Endometrium (tissue), 2 donors: ENCODE data around the gene UNKL.

Experiments used
- FAIRE-seq: peaks from 2 replicates; lab custom pipeline; 2012; peaks lifted over from hg19 to GRCh38; lab: Jason Lieb, UNC
- donor health status: control.
- donor health status: control.

The UNKL gene

GRCh38 chr16:1351215-1351581 is 63.3 kb downstream of the UNKL start:
- no peak for FAIRE-seq

GRCh38 chr16:1350691-1351090 is 63.8 kb downstream of the UNKL start:
- no peak for FAIRE-seq

GRCh38 chr16:1349951-1350350 is 64.6 kb downstream of the UNKL start:
- no peak for FAIRE-seq

- FAIRE-seq: no peak
Measured at GRCh38 chr16:1349351-1349750, 65.2 kb downstream of the UNKL start.

- FAIRE-seq: no peak
Measured at GRCh38 chr16:1348926-1349325, 65.6 kb downstream of the UNKL start.

GRCh38 chr16:1348441-1348840 is 66.1 kb downstream of the UNKL start:
- FAIRE-seq: no peak

GRCh38 chr16:1347962-1348361 is 66.5 kb downstream of the UNKL start:
- FAIRE-seq: no peak

- no peak for FAIRE-seq
Measured at GRCh38 chr16:1347286-1347855, 67.1 kb downstream of the UNKL start.

GRCh38 chr16:1346422-1347285 is 67.8 kb downstream of the UNKL start:
- FAIRE-seq: no peak

- FAIRE-seq: no peak
Measured at GRCh38 chr16:1345651-1346421, 68.7 kb downstream of the UNKL start.

GRCh38 chr16:1345087-1345486 is 69.4 kb downstream of the UNKL start:
- FAIRE-seq: no peak

- FAIRE-seq: no peak
Measured at GRCh38 chr16:1344499-1344898, 70.0 kb downstream of the UNKL start.

- FAIRE-seq: no peak
Measured at GRCh38 chr16:1343428-1344242, 70.9 kb downstream of the UNKL start.

GRCh38 chr16:1342526-1343427 is 71.7 kb downstream of the UNKL start:
- no peak for FAIRE-seq

GRCh38 chr16:1341495-1342420 is 72.7 kb downstream of the UNKL start:
- FAIRE-seq: no peak

- no peak for FAIRE-seq
Measured at GRCh38 chr16:1340730-1341494, 73.6 kb downstream of the UNKL start.

- FAIRE-seq: no peak
Measured at GRCh38 chr16:1338855-1339675, 75.4 kb downstream of the UNKL start.

GRCh38 chr16:1338119-1338730 is 76.3 kb downstream of the UNKL start:
- FAIRE-seq: no peak
